HepG2 (cell line): ENCODE measurements around the gene MRPL51. TPM values are rescaled to one million over a fixed set of nuclear protein-coding genes. Genes with fewer than 3 reads are reported as not detected.
A peak's percentile ranks its signal among the peaks of the same experiment; 100 is the strongest.

Experiments used
- AGO1 ChIP-seq: fragments of 200-400 bp; formaldehyde crosslinking; IDR thresholded peaks from 2 replicates; pipeline ENCODE4 v1.6.1; 2017; ENCODE audit warnings: mild to moderate bottlenecking, low read depth, low read length, moderate library complexity; ENCODE audit not compliant: poor library complexity, severe bottlenecking
- ELF3 ChIP-seq: IDR thresholded peaks from 2 replicates; pipeline ENCODE4 v1.6.1; 2016; ENCODE audit warnings: missing genetic modification reagents, missing compliant biosample characterization
- FOXA1 ChIP-seq, 2 experiments: fragments of 450-650 bp in 1 of 2; sonication (generic) in 1 of 2; formaldehyde crosslinking in 1 of 2; IDR thresholded peaks; 2 replicates each; pipeline versions ENCODE4 v1.4.0 to v1.6.1; 2016 to 2020; ENCODE audit warnings: missing genetic modification reagents in 1 of 2
- KLF6 ChIP-seq: IDR thresholded peaks from 2 replicates; pipeline ENCODE4 v1.8.0; 2016; ENCODE audit warnings: missing biosample characterization, missing genetic modification reagents
- MED8 ChIP-seq: sonication (generic); formaldehyde crosslinking; IDR thresholded peaks from 2 replicates; pipeline ENCODE4 v1.8.1; 2023; ENCODE audit warnings: mild to moderate bottlenecking, missing genetic modification reagents; ENCODE audit not compliant: insufficient replicate concordance
- PHB2 ChIP-seq: fragments of 450-650 bp; IDR thresholded peaks from 2 replicates; pipeline ENCODE4 v1.6.1; 2018; ENCODE audit not compliant: partially characterized antibody
- RFX1 ChIP-seq: fragments of 450-650 bp; IDR thresholded peaks from 2 replicates; pipeline ENCODE4 v1.6.1; 2017
- THAP11 ChIP-seq: IDR thresholded peaks from 2 replicates; pipeline ENCODE4 v1.6.1; 2016; ENCODE audit warnings: missing biosample characterization, missing genetic modification reagents
- TMF1 ChIP-seq: sonication (generic); formaldehyde crosslinking; IDR thresholded peaks from 2 replicates; pipeline ENCODE4 v1.8.1; 2022; ENCODE audit warnings: low read depth, missing genetic modification reagents
- ZBTB20 ChIP-seq: sonication (generic); formaldehyde crosslinking; IDR thresholded peaks from 2 replicates; pipeline ENCODE4 v1.8.1; 2023; ENCODE audit warnings: missing genetic modification reagents, low read depth, mild to moderate bottlenecking, borderline replicate concordance
- ZFP41 ChIP-seq: sonication (generic); formaldehyde crosslinking; IDR thresholded peaks from 2 replicates; pipeline ENCODE4 v1.4.0; 2020; ENCODE audit warnings: mild to moderate bottlenecking, missing genetic modification reagents, borderline replicate concordance
- ZNF432 ChIP-seq: sonication (generic); formaldehyde crosslinking; IDR thresholded peaks from 2 replicates; pipeline ENCODE4 v1.5.0; 2020; ENCODE audit warnings: missing genetic modification reagents, mild to moderate bottlenecking, borderline replicate concordance
- ZNF44 ChIP-seq: sonication (generic); formaldehyde crosslinking; IDR thresholded peaks from 2 replicates; pipeline ENCODE4 v1.5.1; 2020; ENCODE audit warnings: mild to moderate bottlenecking, missing genetic modification reagents
- ZNF780A ChIP-seq: sonication (generic); formaldehyde crosslinking; IDR thresholded peaks from 2 replicates; pipeline ENCODE4 v1.8.0; 2022; ENCODE audit warnings: mild to moderate bottlenecking, missing genetic modification reagents, moderate library complexity
- polyA plus RNA-seq, 8 experiments: library from polyadenylated mRNA; depleted of rRNA in 3 of 8; stranded (reverse) in 7 of 8; unstranded in 1 of 8; fragments of >200 nt; fragmentation: Illumina TruSeq in 4 of 8; extraction: Trizol in 4 of 8; gene quantifications; 2 replicates each; pipeline versions ENCODE4 v1.2.1 to v1.2.3, GENCODE V29; 2011 to 2016; ENCODE audit warnings: low read depth in 4 of 8, missing spikeins in 1 of 8, mixed read lengths in 1 of 8; ENCODE audit not compliant: insufficient read depth in 1 of 8
- total RNA-seq, 5 experiments: library from RNA; depleted of rRNA; stranded (reverse); fragments of >200 nt; fragmentation: Illumina TruSeq; extraction: Trizol; gene quantifications; 2 replicates each; pipeline ENCODE4 v1.2.3, GENCODE V29; 2016; ENCODE audit warnings: low read depth in 1 of 5
- TF ChIP-seq, protein P1 (sequence below): sonication (generic); formaldehyde crosslinking; IDR thresholded peaks from 2 replicates; pipeline ENCODE4 v1.4.0; 2020; ENCODE audit warnings: missing genetic modification reagents
- TF ChIP-seq, protein P2 (sequence below): sonication (generic); formaldehyde crosslinking; IDR thresholded peaks from 2 replicates; pipeline ENCODE4 v1.4.0; 2020; ENCODE audit warnings: low read depth, mild to moderate bottlenecking, missing genetic modification reagents
- TF ChIP-seq, protein P3 (sequence below): IDR thresholded peaks from 2 replicates; pipeline ENCODE4 v1.6.1; 2016; ENCODE audit warnings: low read depth, borderline replicate concordance
- TF ChIP-seq, protein P4 (sequence below): sonication (generic); formaldehyde crosslinking; IDR thresholded peaks from 2 replicates; pipeline ENCODE4 v1.4.0; 2020; ENCODE audit warnings: mild to moderate bottlenecking, missing genetic modification reagents
- TF ChIP-seq, protein P5 (sequence below): sonication (generic); formaldehyde crosslinking; conservative IDR thresholded peaks from 2 replicates; pipeline ENCODE4 v1.4.0; 2020; ENCODE audit warnings: missing genetic modification reagents

MRPL51 gene
- total and polyA plus RNA-seq, 2 of the 13 experiments (the other 11 are each of a cell fraction or from before 2014, with no cell fraction given), result 64.8 to 278 TPM

- TF ChIP-seq, protein P1, sequence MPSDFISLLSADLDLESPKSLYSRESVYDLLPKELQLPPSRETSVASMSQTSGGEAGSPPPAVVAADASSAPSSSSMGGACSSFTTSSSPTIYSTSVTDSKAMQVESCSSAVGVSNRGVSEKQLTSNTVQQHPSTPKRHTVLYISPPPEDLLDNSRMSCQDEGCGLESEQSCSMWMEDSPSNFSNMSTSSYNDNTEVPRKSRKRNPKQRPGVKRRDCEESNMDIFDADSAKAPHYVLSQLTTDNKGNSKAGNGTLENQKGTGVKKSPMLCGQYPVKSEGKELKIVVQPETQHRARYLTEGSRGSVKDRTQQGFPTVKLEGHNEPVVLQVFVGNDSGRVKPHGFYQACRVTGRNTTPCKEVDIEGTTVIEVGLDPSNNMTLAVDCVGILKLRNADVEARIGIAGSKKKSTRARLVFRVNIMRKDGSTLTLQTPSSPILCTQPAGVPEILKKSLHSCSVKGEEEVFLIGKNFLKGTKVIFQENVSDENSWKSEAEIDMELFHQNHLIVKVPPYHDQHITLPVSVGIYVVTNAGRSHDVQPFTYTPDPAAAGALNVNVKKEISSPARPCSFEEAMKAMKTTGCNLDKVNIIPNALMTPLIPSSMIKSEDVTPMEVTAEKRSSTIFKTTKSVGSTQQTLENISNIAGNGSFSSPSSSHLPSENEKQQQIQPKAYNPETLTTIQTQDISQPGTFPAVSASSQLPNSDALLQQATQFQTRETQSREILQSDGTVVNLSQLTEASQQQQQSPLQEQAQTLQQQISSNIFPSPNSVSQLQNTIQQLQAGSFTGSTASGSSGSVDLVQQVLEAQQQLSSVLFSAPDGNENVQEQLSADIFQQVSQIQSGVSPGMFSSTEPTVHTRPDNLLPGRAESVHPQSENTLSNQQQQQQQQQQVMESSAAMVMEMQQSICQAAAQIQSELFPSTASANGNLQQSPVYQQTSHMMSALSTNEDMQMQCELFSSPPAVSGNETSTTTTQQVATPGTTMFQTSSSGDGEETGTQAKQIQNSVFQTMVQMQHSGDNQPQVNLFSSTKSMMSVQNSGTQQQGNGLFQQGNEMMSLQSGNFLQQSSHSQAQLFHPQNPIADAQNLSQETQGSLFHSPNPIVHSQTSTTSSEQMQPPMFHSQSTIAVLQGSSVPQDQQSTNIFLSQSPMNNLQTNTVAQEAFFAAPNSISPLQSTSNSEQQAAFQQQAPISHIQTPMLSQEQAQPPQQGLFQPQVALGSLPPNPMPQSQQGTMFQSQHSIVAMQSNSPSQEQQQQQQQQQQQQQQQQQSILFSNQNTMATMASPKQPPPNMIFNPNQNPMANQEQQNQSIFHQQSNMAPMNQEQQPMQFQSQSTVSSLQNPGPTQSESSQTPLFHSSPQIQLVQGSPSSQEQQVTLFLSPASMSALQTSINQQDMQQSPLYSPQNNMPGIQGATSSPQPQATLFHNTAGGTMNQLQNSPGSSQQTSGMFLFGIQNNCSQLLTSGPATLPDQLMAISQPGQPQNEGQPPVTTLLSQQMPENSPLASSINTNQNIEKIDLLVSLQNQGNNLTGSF (CRISPR knock-in tag), result no peak
- TF ChIP-seq, protein P2, sequence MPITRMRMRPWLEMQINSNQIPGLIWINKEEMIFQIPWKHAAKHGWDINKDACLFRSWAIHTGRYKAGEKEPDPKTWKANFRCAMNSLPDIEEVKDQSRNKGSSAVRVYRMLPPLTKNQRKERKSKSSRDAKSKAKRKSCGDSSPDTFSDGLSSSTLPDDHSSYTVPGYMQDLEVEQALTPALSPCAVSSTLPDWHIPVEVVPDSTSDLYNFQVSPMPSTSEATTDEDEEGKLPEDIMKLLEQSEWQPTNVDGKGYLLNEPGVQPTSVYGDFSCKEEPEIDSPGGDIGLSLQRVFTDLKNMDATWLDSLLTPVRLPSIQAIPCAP (CRISPR knock-in tag), result no peak
- TF ChIP-seq AGO1 (no peak), THAP11 (CRISPR knock-in tag) (peak; percentile 92), ZNF432 (CRISPR knock-in tag) (no peak), ZNF44 (CRISPR knock-in tag) (no peak), ZFP41 (CRISPR knock-in tag) (no peak), MED8 (CRISPR knock-in tag) (peak; percentile 50), TMF1 (no peak), ZNF780A (CRISPR knock-in tag) (no peak), ELF3 (CRISPR knock-in tag) (peak; percentile 65), KLF6 (0 out of 2 replicates have a peak, but pooled peaks have one; percentile 31), RFX1 (no peak), ZBTB20 (CRISPR knock-in tag) (no peak; the same call in 1 of the 2 replicates), PHB2 (no peak), FOXA1 (IDR thresholded peaks at IDR 0.05) (no peak), FOXA1 (CRISPR knock-in tag; IDR thresholded peaks at IDR 0.05) (no peak)
- TF ChIP-seq, protein P3, sequence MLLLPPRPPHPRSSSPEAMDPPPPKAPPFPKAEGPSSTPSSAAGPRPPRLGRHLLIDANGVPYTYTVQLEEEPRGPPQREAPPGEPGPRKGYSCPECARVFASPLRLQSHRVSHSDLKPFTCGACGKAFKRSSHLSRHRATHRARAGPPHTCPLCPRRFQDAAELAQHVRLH (CRISPR knock-in tag), result no peak
- TF ChIP-seq, protein P4, sequence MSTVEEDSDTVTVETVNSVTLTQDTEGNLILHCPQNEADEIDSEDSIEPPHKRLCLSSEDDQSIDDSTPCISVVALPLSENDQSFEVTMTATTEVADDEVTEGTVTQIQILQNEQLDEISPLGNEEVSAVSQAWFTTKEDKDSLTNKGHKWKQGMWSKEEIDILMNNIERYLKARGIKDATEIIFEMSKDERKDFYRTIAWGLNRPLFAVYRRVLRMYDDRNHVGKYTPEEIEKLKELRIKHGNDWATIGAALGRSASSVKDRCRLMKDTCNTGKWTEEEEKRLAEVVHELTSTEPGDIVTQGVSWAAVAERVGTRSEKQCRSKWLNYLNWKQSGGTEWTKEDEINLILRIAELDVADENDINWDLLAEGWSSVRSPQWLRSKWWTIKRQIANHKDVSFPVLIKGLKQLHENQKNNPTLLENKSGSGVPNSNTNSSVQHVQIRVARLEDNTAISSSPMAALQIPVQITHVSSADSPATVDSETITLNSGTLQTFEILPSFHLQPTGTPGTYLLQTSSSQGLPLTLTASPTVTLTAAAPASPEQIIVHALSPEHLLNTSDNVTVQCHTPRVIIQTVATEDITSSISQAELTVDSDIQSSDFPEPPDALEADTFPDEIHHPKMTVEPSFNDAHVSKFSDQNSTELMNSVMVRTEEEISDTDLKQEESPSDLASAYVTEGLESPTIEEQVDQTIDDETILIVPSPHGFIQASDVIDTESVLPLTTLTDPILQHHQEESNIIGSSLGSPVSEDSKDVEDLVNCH, result no peak
- TF ChIP-seq, protein P5, sequence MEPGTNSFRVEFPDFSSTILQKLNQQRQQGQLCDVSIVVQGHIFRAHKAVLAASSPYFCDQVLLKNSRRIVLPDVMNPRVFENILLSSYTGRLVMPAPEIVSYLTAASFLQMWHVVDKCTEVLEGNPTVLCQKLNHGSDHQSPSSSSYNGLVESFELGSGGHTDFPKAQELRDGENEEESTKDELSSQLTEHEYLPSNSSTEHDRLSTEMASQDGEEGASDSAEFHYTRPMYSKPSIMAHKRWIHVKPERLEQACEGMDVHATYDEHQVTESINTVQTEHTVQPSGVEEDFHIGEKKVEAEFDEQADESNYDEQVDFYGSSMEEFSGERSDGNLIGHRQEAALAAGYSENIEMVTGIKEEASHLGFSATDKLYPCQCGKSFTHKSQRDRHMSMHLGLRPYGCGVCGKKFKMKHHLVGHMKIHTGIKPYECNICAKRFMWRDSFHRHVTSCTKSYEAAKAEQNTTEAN (CRISPR knock-in tag), result no peak
Measured at GRCh38 chr12:6492838-6493496, at the start of gene MRPL51 (continued).
